ENCODE measurements around the gene ARMH1.

GRCh38 chr1:44670751-44671640, 3.5 kb upstream of the ARMH1 start:
- no peak for TF ChIP-seq CTCF (IDR thresholded peaks at IDR 0.05; ENCODE audit: low read length)
- no peak for TF ChIP-seq EZH2 (optimal IDR thresholded peaks at IDR 0.05; ENCODE audit: low read depth, low read length)
- TF ChIP-seq EZH2phosphoT487 (IDR thresholded peaks at IDR 0.05; ENCODE audit: low read length), result no peak
